ENCODE measurements around the gene FCN3. TPM values are rescaled to one million over a fixed set of nuclear protein-coding genes. Genes with fewer than 3 reads are reported as not detected.

The FCN3 gene
- total RNA-seq, 1 donor from 2014 or later, result not detected

DNA sequence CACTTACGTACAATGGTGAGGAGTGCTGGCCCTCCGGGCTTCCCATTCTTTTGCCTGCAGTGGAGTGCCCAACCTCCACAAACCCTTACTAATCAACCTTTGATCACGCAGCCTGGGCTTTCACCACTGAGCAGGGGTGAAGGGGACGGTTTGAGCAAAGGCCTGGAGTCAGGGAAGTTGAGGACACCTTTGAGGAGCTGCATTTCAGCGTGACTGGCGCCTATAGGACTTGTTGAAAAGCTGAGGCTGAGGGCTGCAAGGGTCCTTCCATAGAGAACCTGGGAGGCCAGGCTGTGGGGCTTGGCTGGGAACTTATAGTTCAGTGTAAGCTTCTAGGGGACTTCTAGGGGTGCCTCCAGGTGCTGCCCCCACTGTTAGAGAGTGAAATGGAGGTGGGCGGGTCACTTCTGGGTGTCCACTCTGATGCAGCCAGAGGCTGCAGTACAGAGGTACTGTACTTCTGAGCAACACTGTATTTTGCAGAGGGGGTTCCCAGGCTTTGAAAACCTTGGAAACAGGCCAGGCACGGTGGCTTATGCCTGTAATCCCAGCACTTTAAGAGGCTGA lies 23.0 kb downstream of the FCN3 start:
- H3K36me3 Mint-ChIP-seq (ENCODE audit: low read depth), result no peaks in the 10 kb centered on the region
- H3K27me3 Mint-ChIP-seq (ENCODE audit: low read depth), result peaks cover 41% of the 10 kb centered on the region
- DNase-seq (ENCODE audit: low read depth, low spot score), result no peak
- H3K4me3 Mint-ChIP-seq, result peak overlapping the region; percentile 75
- peaks cover 9% of the 10 kb centered on the region for H3K4me1 Mint-ChIP-seq
- peak overlapping the region; percentile 50 for H3K27ac Mint-ChIP-seq (ENCODE audit: unreplicated experiment)
- no peaks in the 10 kb centered on the region for H3K9me3 Mint-ChIP-seq
- TF ChIP-seq, protein P1, sequence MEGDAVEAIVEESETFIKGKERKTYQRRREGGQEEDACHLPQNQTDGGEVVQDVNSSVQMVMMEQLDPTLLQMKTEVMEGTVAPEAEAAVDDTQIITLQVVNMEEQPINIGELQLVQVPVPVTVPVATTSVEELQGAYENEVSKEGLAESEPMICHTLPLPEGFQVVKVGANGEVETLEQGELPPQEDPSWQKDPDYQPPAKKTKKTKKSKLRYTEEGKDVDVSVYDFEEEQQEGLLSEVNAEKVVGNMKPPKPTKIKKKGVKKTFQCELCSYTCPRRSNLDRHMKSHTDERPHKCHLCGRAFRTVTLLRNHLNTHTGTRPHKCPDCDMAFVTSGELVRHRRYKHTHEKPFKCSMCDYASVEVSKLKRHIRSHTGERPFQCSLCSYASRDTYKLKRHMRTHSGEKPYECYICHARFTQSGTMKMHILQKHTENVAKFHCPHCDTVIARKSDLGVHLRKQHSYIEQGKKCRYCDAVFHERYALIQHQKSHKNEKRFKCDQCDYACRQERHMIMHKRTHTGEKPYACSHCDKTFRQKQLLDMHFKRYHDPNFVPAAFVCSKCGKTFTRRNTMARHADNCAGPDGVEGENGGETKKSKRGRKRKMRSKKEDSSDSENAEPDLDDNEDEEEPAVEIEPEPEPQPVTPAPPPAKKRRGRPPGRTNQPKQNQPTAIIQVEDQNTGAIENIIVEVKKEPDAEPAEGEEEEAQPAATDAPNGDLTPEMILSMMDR (conservative IDR thresholded peaks at IDR 0.05), result no peak

DNA sequence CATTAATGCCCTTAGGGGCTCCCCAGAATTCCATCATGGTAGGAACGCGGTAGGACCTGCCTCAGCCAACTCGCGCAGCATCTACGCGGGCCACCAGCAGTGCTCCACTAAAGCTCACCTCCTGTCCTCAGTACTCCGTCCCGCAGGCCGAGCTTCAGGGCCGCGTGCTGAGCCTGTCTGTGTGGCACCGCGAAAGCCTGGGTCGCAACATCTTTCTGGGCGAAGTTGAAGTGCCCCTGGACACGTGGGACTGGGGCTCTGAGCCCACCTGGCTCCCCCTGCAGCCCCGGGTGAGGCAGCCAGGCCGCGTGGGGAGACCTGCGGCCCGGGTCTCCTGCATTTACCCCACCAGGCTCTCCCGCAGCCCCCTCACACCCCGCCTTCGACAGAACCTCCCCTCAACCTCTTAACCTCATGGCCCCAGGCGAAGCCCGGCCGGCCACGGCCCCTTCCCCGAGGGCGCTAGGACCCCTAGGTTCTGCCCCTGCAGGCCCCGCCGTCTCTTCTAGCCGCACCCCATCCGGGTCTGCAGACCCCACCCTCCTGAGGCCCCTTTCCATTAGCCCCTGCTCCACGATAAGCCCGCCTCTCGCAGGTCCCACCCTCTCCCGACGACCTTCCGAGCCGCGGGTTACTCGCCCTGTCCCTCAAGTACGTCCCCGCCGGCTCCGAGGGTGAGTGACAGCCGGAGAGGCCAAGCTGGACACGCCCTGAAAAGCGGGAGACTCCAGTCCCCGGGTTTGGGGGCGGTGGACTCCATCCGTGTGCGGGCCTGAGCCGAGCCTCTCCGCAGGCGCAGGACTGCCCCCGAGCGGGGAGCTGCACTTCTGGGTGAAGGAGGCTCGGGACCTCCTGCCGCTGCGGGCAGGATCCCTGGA lies 23.7 kb downstream of the FCN3 start:
- Mint-ChIP-seq H3K27me3 (ENCODE audit: low read depth) (peaks cover 46% of the 10 kb centered on the region), H3K27ac (ENCODE audit: unreplicated experiment) (no peak overlapping the region)
- peak; percentile 65 for DNase-seq (ENCODE audit: low read depth, low spot score)

DNA sequence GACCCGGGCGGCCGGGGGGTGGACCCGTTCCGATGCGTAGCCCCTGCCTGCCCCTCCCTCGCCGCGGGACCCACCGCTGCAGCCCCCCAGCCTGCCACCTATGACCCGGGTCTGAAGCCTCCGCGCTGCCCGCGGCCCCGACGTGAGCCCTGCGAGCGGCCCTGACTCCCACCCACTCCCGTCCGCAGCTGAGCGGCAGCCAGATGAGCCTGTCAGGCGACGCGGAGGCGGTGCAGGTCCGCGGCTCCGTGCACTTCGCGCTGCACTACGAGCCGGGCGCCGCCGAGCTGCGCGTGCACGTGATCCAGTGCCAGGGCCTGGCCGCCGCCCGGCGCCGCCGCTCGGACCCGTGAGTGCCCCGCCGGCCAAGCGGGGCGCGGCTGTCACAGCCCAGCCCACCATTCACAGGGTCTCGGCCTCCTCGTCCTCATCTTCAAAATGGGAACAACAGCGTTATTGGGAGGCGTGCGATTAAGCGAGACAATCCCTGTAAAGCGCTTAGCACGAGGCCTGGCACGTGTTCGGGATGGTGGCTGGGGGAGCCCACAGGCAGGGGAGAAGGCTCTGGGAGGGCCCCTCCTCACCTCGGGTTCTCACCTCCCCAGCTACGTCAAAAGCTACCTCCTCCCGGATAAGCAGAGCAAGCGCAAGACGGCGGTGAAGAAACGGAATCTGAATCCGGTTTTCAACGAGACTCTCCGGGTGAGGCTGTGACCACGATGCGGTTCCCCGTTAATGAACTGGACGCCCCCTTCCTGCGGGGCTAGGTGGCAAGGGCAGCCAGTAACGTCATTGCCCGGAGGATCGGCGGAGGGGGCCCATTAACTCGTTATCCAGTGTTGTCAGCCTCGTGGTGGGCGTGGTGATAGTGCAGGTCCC lies 24.6 kb downstream of the FCN3 start:
- Mint-ChIP-seq H3K27ac (ENCODE audit: unreplicated experiment) (no peak overlapping the region), H3K4me3 (peak overlapping the region; percentile 38), H3K36me3 (ENCODE audit: low read depth) (no peaks in the 10 kb centered on the region), H3K27me3 (ENCODE audit: low read depth) (peaks cover 46% of the 10 kb centered on the region), H3K4me1 (peaks cover 9% of the 10 kb centered on the region), H3K9me3 (no peaks in the 10 kb centered on the region)
- TF ChIP-seq, protein P1 (conservative IDR thresholded peaks at IDR 0.05), result peak; percentile 15
- DNase-seq (ENCODE audit: low read depth, low spot score), result peak; percentile 48

More for the DNA sequence above, 23.7 kb downstream of the FCN3 start:
- Mint-ChIP-seq H3K4me3 (peak overlapping the region; percentile 75), H3K36me3 (ENCODE audit: low read depth) (no peaks in the 10 kb centered on the region), H3K9me3 (no peaks in the 10 kb centered on the region), H3K4me1 (peaks cover 9% of the 10 kb centered on the region)
- TF ChIP-seq, protein P1 (conservative IDR thresholded peaks at IDR 0.05), result no peak

DNA sequence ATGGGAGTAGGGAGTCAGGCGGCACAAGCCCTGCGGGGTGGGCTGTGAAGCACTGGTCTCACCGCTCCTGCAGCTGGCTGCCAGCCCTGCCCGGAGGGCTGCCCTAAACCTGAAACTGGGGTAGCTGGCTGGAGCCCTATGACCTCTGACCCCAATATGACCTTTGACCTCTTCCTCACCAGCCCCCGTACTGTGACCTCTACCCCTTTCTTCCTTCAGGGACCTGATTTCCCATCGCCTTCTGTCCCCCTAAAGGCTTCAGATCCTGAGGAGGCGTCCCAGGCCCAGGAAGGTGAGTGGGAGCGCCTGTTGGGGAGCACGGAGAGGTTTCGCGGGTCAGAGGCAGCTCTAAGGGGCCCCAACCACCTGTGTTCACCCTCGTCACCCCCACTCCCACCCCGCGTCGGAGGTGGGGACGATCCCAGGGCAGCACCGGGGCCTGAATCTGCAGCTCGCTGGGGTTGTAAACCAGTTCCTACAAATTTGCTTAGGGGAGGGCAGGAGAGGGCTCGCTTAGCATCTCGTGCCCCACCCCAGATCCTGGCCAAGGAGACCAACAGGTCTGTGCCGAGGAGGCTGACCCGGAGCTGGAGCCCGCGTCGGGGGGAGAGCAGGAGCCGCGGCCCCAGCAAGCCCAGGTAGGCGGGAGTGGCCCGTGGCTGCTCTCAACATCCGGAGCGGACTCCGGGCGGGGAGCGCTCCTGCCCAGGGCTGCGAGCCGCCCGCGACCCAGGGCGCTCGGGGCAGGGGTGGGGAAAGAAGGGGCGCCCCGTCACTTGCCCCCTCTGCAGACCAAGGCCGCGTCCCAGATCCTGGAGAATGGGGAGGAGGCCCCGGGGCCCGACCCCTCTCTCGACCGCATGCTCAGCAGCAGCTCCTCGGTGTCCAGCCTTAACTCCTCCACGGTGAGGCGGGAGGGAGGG lies 25.5 kb downstream of the FCN3 start:
- TF ChIP-seq, protein P1 (conservative IDR thresholded peaks at IDR 0.05), result no peak
- no peak overlapping the region for H3K27ac Mint-ChIP-seq (ENCODE audit: unreplicated experiment)
- H3K4me3 Mint-ChIP-seq, result no peak overlapping the region
- H3K4me1 Mint-ChIP-seq, result peaks cover 9% of the 10 kb centered on the region
- peaks cover 46% of the 10 kb centered on the region for H3K27me3 Mint-ChIP-seq (ENCODE audit: low read depth)
- H3K36me3 Mint-ChIP-seq (ENCODE audit: low read depth), result no peaks in the 10 kb centered on the region
- H3K9me3 Mint-ChIP-seq, result no peaks in the 10 kb centered on the region
- DNase-seq (ENCODE audit: low read depth, low spot score), result no peak

Data from neural crest cell (in vitro differentiated cells).